HG03280 (cell line): ENCODE data around the gene KCMF1.
"Not testable (repeated sequence)": the region's sequence is repeated elsewhere in the genome, so short reads cannot be mapped to it uniquely, and the experiment has no call there.

Experiments
- ATAC-seq: cut with Tn5 transposase; IDR thresholded peaks from one replicate; pipeline ENCODE4 v1.9.1; 2021; ENCODE audit warnings: mild to moderate bottlenecking, moderate library complexity; ENCODE audit not compliant: unreplicated experiment

Gene KCMF1

DNA sequence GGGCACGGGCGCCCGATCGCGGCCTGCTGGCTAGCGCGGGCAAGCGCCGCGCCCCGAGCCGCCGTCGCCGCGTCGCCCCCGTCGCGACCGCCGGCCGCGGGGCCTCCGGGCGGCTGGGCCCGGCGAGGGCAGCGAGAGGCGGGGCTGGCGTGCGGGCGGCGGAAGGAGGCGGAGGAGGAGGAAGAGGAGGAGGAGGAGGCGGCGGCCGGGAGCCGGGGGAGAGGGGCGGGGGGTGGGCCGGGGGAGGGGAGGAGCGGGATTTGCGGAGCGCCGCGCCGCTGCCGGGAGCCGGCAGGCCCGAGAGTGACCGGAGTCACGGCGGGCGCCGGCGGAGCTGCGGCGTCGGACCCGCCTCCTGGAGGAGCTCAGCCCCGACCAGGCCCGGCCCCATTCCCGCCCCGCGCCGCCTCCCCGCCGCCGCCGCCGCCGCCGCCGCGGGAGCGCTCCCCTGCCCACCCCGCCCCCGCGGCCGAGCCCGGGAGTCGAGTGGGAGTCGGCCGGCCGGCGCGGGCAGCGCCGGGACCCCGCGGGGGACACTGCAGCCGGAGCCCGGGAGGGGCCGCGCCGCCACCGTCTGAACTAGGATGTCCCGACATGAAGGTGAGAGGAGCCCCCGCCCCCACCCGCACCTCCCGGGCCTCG is at the start of gene KCMF1:
TSS of gene KCMF1 (plus strand) at position 294 of the 642 bp plus-strand sequence. CDS start at position 585, 291 bp downstream.
- ATAC-seq = peak; percentile 51

DNA sequence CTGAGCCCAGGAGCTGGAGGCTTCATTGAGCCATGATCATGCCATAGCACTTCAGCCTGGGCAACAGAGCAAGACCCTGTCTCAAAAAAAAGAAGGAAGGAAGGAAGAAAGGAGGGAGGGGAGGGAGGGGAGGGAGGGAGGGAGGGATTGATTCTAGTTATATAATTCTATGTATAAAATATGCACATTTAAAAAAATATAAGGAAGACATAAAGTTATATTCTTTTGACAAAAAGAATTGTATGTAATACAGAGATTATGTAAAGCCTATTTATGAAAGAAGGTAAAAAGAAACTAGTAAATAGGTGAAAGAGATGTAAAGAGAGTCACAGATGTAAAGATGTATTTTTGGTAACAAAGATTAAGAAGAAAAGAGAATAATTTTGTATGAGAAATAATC is 48.0 kb upstream of the KCMF1 start:
- no peak for ATAC-seq

DNA sequence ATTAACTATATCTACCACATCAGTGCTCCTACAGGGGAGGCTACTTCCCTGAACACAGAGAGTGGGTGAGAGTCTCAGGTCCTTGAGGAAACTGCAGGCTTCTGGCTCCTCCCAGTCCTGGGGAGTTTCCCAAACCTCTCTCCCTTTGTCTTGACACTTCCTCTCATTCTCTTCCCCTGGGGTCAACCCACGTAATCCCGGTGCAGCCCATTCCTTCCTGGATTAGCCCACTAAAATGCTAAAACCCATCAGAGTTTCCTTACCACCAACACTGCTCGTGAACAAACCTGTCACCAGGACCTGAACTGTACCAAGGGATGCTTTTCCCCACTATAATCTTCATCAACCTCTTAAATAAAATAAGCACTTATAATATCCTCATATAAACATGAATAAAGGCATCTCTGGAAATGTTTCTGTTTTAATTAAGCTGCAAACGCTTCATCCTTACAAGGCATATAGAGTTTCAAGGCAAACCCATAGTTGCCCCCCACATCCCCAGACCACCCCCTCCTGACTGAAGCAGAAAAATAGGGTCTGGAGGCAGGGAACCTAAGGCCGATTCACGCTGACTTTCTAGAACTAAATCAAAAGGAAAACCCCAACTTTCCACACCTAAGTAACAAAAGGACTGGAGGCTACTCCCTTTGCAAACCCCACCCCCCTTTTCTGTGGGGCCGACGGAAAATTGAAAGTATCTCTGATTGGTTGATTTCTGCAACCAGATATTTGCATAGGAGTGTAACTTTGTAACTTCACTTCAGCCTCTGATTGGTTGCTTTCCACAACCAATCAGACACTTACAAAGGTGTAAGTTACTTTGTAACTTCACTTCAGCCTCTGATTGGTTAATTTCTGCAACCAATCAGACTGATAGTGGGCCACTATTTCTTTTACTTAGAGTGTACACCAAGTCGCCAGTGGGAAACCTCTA is 46.5 kb upstream of the KCMF1 start:
- no peak for ATAC-seq

DNA sequence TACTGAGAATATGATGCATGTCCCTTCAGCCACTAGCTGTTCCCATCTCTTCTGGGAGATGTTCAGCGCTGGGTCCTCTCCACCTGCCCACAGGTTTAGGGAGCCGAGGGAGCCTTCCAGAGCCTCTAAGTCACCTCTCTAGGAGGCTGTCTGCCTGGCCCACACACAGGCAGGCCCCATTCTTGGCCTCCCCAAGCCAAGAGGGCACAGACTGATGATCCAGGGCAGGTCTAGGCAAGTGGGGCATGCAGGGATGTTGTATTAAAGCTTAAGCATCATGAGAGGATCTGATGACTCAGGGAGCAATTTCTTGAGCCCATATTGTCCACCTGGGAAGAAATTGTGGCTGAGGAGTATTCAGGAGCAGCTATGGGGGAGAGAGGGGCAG is 45.6 kb upstream of the KCMF1 start:
- ATAC-seq = peak; percentile 0

DNA sequence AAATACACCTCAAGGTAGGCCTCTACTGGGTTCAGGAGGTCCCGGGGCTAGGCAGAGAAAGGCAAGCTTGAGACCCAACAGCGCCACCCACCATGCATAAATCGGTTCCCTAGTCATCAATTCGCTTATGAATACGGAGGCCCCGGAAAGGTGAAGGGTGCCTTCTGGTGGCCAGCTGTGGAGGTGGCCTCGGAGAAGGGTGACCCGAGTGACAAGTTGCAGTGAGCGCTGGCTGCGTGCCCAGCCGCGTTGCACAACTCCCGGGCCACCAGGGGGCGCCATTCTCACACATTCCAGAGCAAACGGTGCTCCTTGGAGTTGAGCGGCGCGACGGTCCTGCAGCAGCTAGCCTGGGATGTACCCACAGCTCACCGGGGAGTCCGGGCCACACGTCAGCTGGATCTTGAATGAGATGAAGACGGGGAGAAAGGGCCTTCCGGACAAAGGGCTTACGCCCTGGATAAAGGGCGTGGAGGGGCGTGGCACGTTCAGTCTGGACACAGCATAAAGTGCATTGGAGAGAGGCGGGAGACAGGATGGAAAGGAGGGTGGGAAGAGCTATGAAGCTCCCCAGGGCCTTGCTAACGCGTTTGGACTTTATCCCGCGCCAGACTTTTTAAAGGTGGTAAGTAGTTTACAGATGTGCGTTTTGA is 45.1 kb upstream of the KCMF1 start:
- peak; percentile 90 for ATAC-seq

DNA sequence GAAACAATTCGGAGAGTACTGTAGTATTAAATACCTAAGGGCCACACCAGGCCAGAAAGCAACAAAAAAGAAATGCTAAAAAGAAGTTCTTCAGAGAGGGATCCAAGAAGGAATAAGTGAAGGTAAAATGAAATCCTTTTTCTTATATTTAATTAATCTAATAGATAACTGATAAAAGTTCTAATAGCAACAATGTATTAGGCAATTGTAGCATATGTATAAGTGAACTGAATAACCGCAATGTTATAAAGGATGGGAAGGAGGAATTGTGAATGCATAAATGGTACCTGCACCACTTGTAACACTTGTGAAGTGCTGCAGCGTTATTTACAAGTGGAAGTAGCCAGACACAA is 43.7 kb upstream of the KCMF1 start:
- ATAC-seq = no peak

DNA sequence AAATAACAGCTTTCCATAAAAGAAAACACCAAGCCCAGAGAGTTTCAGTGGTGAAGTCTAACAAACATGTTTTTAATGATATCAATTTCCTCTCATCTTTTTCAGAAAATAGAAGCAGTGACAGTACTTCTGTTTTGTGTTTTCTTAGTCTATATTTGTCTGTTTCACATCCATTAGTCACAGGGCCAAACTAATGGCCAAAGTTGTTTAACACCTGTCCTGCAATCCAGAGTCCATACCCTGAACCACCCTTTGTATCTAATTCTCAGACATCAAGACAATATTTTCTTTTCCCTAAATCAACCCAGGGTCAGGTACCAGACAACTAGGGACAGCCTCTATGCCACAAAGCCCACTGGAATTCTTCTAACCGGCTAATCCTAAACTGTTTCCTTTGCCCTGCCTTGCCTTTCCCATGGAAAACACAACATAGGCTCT is 39.6 kb upstream of the KCMF1 start:
- peak; percentile 56 for ATAC-seq

DNA sequence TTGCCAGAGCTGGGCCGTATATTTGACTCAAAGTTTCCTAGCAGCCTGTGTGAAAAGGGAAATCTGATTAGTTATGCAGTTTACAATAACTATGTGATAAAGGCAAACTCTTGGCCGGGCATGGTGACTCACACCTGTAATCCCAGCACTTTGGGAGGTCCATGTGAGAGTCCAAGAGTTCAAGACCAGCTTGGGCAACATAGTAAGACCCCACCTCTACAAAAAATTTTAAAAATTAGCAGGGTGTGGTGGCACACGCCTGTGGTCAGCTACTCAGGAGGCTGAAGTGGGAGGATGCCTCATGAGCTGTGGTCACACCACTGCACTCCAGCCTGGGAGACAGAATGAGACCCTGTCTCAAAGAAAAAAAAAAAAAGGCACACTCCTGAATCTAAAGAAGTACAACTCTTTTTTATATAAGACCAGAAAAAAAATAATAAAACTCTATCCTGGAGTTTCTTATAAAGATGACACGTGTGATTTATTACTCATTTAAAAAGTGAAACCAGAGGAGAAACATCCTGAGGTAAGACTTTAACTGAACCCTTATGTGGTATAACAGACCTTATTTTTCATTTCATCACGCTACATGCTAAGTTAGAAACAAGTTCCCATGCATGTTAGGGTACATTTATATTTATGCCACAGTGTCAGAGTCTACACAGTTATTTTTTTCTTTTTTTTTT is 32.6 kb upstream of the KCMF1 start:
- ATAC-seq = peak; percentile 19

DNA sequence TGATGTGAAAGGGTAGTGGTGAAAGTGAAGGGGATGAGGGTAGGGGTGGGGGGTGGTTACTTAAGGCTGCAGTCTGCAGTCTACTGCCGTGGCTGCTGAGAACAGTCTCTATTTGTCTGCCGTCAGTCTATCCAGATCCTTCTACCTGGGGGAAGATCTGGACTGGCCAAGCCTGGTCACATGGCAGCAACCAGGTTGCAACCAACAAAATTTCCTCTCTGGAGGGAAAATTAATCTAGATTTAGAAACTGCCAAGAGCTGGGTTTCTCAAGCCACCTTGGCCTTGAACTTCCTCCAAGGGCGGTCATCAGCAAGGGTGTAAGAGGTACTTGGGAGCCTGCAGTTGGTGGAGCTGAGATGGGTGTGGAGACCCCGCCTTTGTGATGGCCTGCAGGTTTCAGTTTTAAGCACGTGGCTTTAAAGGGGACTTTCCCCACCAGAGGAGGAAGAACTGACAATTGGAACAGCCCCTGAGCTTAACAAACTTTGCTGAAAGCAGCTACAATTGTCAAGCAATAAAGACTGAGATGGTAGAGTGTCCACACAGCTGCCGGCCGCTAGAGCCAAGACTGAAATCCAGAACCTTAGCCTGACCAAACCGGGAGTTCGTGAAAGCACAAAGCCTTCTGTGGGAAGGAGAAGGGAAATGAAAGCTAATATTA is 31.4 kb upstream of the KCMF1 start:
- peak; percentile 83 for ATAC-seq

DNA sequence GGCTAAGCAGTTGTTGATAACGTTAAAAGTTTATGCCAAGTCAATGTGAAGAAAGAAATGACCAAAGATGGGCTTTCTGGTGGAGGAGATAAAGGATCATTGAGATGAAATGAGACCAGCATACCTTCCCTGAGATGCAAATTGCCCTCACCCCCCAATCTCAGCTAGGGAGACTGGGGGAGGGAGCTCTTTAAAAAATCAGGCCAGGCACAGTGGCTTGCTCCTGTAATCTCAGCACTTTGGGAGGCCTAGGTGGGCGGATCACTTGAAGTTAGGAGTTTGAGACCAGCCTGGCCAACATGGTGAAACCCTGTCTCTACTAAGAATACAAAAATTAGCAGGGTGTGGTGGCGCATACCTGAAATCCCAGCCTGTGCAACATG is 30.9 kb upstream of the KCMF1 start:
- no peak for ATAC-seq

DNA sequence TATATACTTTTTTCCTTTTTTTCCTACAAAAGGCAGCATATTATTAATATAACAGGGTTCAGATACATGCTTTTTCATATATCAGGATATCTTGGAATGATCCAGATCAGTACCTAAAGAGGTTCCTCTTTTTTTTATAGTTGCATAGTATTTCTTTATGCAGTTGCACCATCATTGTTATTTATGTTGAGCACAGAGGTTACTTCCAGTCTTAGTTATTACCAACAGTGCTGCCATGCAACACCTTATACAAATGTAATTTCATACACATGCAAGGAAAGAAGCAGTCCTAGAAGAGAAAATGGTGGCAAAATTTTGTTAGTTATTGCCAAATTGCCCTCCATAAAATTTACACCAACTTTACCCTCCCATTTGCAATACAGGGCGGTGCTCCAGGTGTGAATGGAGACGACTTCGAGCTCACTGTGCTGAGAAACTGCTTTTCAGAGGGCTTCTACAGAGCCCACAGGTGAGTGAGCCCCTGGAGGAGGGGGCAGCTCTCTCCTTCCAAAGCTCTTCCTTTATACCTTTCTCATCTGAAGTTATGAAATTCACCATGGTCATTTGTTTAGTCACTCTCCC is 30.0 kb upstream of the KCMF1 start:
- no peak for ATAC-seq

DNA sequence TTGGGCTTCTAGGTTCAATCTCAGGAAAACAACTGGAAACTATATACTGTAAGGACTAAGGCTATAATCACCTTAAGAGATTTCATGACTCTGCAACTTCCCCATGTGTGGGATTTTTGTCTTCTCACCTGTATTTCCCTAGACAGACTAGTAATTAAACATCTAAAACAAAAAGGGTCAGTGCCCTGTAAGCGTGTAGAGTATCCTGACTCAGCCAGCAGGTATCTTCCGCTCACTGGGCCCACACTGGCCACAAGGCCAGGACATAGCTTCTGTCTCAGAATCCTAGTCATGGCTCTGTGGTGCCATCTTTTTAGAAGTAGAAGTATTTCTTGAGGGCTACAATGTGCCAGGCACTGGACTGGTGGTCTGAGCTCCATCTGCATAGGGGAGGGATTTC is 28.8 kb upstream of the KCMF1 start:
- ATAC-seq = no peak

DNA sequence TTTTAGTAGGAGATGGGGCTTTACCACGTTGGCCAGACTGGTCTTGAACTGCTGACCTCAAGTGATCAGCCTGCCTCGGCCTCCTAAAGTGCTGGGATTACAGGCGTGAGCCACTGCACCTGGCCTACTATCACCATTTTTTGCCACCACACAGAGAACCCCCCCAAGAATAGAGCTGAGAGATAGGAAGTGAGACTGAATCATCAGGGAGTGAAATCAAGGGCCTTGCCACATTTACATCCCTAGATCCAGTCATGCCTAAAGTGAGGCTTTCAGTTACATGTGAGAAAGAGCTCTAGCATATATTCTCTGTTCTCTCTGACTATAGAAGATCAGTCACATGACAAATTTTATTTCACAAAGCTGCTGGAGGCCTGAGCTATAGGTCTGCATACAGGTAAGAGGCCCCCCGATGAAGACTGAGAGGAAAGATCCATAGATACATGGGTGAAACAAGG is 28.0 kb upstream of the KCMF1 start:
- ATAC-seq = peak; percentile 28

DNA sequence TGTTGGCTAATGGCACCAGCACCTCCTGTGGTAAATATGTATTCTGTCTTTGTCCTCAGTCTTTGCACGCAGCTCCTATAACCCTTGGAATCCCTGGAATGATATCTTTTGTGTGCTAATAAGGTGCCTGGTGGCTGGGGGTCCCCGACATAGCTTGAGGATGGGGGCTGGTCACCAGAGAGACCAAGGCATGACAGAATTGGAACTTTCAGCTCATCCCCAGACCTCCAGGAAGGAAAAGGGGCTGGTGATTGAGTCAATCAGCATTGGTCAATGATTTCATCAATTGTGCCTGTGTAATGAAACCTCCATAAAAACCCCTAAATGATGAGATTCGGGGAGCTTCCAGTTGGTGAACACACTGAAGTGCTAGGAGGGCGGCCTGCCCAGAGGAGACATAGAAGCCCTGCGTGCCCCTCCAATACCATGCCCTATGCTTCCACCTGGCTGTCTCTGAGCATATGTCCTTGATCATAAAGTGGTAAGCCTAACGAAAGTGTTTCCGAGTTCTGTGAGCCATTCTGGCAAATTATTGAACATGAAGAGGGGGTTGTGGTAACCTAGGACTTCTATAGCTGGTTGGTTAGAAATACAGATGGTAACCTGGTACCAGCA is 26.6 kb upstream of the KCMF1 start:
- no peak for ATAC-seq

DNA sequence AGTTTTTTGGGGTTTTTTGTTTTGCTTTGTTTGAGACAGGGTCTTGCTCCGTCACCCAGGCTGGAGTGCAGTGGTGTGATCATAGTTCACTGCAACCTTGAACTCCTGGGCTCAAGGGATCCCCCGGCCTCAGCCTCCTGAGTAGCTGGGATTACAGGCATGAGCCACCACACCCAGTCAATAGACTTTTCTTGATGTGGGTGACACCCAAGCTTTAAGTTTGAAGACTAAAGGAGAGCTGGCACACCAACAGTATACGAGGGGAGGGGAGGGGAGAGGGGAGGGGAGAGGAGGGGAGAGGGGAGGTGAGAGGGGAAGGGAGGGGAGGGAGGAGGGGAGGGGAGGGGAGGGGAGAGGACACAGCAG is 25.1 kb upstream of the KCMF1 start:
- not testable (repeated sequence) for ATAC-seq

DNA sequence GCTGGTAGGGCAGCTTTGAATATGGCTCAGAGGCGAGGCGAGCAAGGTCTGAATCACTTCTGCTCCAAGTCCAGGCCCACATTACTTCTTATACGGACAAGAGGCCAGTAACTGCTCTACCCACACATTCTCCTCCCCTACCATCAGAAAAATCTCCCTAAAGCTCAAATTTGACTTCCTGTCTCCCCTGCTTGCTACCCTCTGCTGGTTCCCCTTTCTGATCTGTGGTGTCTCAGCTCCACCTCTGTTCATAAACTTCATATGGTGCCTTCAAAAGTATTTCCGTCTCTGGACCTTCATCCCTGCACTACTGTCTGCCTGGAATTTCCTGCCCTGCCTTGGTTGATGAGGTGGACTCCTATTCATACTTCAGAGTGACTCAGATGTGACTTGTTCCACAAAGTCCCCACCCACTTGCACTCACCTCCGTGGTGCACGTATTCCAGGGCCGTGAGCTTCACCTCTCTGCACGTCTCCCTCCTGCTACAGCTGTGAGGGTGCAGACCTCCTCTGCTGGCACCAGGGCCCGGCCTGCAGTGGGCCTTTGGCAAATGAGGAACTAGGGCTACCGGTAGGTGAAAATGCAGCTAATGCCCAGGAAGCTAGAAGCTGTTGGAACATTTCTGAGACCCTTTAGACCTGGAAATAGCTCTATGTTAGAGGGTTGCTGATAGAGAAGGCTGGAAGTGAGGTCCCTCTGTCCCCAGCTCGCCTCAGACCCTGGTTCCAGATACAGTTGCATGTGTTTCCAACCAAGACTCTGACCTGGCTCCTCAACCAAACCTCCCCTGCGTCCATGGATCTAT is 24.6 kb upstream of the KCMF1 start:
- peak; percentile 70 for ATAC-seq

DNA sequence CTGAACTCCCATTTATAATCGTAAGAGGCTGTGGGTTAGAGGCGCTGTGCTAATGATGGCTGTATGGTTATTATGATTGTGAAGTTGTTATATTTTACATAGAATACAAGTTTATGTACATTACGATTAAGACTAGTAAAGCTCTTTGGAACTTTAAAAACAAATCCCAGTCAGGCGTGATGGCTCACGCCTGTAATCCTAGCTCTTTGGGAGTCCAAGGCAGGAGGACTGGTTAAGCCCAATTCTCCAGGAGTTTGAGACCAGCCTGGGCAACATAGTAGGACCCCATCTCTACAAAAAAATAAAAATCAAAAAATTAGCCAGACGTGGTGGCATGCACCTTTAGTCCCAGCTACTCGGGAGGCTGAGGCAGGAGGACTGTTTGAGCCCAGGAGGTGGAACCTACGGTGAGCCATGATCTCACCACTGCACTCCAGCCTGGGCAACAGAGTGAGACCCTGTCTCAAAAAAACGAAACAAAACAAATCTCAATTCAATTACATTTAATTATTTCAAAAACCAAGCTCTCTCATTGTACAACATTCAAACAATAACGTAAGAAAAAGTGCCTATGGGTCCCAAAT is 23.9 kb upstream of the KCMF1 start:
- no peak for ATAC-seq

DNA sequence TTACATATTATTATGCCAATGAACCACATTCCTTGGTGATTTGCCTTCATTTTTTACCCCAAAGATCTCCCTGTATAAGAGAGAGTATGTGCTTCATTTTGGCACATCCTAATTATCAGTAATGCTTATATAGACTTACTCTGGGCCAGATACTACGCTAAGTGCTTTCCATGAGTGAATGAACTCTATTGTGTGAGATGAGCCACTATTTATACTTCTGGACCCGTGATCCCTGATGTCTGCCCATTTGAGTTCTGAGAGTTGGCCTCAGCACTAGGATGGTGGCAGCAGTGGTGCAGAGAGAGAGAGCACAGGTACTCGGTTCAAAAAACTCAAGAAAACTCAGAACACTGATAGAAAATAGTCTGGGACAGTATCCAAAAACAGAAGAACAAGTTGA is 17.4 kb upstream of the KCMF1 start:
- no peak for ATAC-seq

DNA sequence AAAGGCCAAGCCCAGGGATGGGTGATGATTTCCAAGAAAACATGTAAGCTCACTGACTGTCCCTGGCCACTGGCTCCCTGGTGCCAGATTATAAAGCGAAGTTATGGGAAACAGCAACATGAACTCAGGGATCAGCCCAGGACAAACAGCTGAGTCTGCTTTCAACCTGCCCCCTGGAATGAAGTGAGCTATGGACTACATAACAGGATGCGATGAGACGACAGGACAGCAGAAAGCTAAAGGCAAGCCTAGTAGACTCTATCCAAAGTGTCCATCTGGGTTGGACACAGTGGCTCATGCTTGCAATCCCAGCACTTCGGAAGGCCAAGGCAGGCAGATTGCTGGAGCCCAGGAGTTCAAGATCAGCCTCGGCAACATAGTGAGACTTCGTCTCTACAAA is 16.6 kb upstream of the KCMF1 start:
- ATAC-seq = no peak
